Neural progenitor cell (in vitro differentiated cells): ENCODE data around the gene HSPA4L.

Source experiments
- EZH2 ChIP-seq: fragments of 200-600 bp; sonication (generic); IDR thresholded peaks from 2 replicates; pipeline ENCODE4 v1.6.1; 2017; ENCODE audit warnings: antibody characterized with exemption, mild to moderate bottlenecking, moderate library complexity
- EZH2phosphoT487 ChIP-seq: fragments of 200-600 bp; sonication (generic); IDR thresholded peaks from 2 replicates; pipeline ENCODE4 v1.6.1; 2017; ENCODE audit warnings: antibody characterized with exemption
- TF ChIP-seq, protein P1 (sequence below): fragments of 200-600 bp; sonication (generic); IDR thresholded peaks from 2 replicates; pipeline ENCODE4 v1.5.1; 2017; ENCODE audit warnings: antibody characterized with exemption, mild to moderate bottlenecking

GRCh38 chr4:127775843-127776242 is 6.3 kb upstream of the HSPA4L start:
- TF ChIP-seq, protein P1, sequence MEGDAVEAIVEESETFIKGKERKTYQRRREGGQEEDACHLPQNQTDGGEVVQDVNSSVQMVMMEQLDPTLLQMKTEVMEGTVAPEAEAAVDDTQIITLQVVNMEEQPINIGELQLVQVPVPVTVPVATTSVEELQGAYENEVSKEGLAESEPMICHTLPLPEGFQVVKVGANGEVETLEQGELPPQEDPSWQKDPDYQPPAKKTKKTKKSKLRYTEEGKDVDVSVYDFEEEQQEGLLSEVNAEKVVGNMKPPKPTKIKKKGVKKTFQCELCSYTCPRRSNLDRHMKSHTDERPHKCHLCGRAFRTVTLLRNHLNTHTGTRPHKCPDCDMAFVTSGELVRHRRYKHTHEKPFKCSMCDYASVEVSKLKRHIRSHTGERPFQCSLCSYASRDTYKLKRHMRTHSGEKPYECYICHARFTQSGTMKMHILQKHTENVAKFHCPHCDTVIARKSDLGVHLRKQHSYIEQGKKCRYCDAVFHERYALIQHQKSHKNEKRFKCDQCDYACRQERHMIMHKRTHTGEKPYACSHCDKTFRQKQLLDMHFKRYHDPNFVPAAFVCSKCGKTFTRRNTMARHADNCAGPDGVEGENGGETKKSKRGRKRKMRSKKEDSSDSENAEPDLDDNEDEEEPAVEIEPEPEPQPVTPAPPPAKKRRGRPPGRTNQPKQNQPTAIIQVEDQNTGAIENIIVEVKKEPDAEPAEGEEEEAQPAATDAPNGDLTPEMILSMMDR = no peak
- TF ChIP-seq EZH2 = no peak
- TF ChIP-seq EZH2phosphoT487 = no peak
